HS-27A (cell line): ENCODE results near the gene CERS3.
"Not testable (repeated sequence)": the region's sequence is repeated elsewhere in the genome, so short reads cannot be mapped to it uniquely, and the experiment has no call there.

Experiments used
- DNase-seq: peaks from one replicate; pipeline ENCODE4 v3.0.0-alpha.2; 2012; ENCODE audit warnings: low read depth, missing footprints

The CERS3 gene

GRCh38 chr15:100464888-100465287 is 63.9 kb downstream of the CERS3 start:
- DNase-seq: no peak

DNA sequence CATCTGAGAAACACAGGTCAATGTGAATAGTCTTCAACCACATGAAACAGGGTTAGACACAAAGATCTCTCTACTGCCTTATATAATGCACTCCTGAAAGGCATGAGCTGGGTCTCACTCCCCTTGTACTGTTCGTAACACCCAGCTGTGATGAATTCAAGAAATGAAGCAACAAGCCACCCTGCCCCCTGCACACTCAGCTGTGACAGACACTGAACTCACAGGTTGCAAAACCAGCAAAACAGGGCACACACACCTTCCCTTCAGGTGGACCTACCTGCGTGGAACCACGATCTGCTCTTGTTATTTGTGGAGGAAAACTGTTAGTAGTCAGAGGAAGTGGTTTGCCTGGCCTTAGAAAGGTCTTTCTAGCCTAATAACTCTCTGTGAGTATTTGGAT is 64.5 kb downstream of the CERS3 start:
- no peak for DNase-seq

DNA sequence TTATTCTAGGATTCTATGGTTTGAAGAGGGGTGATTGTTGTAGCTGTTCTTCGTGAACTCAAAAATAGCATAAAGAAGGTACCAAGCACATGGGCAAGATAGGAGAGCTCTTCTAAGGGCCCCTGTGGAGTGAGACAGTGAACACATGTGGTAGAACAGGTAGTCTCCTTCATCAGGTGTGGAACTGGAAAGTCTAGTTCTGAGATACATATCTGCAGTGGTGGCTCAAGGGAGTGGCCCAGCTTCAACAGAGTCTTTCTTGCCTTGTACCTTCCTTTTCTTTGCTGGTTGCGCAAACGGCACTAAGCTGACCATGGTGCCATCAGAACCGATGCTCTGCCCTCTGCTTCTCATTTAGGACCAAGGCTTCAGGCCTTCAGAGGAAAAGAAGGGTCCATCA is 65.2 kb downstream of the CERS3 start:
- no peak for DNase-seq

DNA sequence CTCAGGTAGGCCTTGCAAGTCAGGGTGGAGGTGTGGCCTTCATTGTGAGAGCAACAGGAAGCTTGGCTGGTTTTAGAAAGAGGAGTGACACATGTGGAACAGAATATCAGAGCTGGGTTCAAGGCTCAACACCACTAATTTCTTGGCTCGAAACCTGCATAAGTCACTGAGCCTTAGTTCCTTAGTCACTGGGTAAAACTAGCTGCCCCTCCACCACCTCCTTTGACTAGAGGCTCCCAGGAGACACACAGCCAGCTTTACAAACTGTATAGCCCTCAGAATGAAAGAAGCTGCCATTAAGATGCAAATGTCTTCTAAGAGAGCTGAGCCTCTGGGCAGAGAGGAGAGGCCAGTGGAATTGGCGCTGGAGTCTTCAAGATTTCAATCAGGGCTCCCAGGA is 67.7 kb downstream of the CERS3 start:
- DNase-seq: no peak

GRCh38 chr15:100457201-100457600 is 71.5 kb downstream of the CERS3 start:
- peak; percentile 22 for DNase-seq

GRCh38 chr15:100454148-100454547 is 74.6 kb downstream of the CERS3 start:
- DNase-seq: no peak

DNA sequence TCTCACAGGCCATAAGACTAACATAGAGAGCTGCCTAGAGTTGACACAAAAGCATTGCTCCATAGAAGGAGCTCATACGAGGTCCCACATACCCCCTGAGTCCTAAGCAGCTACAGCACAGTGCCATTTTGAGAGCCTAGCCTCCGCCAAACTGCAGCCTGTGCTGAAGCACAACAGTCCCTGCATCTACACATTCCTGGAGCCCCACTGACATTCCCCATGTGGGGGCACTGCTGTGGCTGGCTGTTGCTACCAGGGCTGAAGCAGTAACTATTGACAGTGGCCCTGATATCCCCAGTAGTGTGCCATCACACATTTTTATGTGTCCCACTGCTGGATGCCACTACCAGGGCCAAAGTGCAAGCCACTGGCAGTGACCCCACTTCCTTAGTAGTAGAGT is 80.3 kb downstream of the CERS3 start:
- DNase-seq: no peak

GRCh38 chr15:100441063-100441462 is 87.7 kb downstream of the CERS3 start:
- not testable (repeated sequence) for DNase-seq

- no peak for DNase-seq
Observed at GRCh38 chr15:100439514-100439913, 89.2 kb downstream of the CERS3 start.

GRCh38 chr15:100438570-100438969 is 90.2 kb downstream of the CERS3 start:
- no peak for DNase-seq

GRCh38 chr15:100437261-100437660 is 91.5 kb downstream of the CERS3 start:
- no peak for DNase-seq

GRCh38 chr15:100434561-100434960 is 94.2 kb downstream of the CERS3 start:
- no peak for DNase-seq

GRCh38 chr15:100434038-100434437 is 94.7 kb downstream of the CERS3 start:
- DNase-seq: no peak

DNA sequence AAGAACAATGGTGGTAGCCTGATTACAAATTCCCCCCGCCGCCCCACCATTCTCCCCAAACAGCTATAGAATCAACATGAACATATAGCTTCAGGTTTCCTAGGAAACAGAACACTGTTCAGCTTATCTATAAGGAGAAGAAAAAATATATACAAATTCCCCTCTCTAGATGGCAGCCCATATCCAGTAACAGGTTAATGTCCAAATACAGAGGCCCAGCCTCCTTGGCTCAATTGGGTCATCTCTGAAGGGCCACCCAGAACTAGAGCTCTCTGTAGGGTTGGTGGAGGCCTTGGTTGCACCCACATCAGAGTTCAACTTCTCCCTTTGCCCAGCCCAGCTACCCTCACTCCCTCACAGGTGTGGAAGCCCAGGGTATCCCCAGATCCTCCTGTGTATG is 95.4 kb downstream of the CERS3 start:
- no peak for DNase-seq

- no peak for DNase-seq
Observed at GRCh38 chr15:100430411-100430810, 98.3 kb downstream of the CERS3 start.

DNA sequence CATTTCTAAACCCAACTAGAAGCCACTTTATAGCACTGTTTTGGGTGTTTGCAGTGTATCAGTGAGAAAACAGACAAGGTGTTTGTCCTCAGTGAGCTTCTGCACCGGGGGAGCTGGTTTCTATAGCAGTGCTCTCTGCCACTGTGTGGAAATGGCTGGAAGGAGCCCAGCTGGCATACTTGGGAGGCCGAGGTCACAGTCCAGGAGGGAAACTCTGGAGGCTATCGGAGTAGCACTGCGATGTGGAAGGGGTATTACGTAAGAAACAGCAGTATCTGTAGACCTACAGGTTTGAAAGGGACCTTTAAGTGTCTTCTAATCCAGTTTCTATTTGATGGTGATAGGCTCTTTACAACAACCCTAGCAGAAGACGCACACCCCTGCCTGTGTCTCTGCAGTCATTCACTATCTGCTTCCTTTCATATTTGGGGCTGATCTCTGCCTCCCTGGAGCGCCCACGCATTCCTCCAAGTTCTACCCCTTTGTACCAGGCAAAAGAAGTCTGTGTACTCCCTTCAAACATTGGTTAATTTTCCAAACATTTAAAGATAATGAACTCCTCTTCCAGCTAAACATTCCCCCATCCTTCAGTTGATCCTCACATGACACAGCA is 99.5 kb downstream of the CERS3 start:
- no peak for DNase-seq

DNA sequence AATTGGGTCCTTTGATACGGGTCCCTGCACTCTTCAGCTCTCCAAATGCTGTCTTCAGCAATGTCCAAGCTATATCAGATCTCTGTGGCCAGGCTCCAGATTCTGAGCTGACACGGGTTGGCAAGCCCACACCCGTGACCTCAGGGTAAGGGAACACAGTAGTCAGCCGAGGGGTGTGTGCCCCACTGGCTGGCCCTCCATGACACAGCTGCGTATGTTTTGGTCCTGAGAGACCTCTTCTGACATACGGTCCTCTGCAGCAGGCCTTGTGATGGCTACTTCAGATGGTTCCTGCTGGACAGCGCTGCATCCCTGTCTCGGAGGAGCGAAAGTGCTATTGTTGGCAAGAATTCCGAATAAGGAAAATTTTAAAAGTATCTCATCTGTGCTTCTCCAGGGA is 101.8 kb downstream of the CERS3 start:
- no peak for DNase-seq

DNA sequence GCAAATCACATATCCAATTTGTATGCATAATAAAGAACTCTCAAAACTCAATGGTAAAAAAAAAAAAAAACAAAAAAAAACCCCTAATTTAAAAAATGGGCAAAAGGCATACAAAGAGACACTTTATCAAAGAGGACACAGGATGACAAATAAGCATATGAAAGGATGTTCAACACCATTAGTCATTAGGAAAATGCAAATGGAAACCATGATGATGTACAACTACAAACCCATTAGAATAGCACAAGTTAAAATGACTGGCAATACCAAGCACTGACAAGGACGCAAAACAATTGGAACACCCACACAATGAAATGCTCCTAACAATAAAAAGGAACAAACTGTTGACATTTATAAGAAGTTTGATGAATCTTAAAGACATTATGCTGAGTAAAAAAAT is 123.6 kb downstream of the CERS3 start:
- no peak for DNase-seq

DNA sequence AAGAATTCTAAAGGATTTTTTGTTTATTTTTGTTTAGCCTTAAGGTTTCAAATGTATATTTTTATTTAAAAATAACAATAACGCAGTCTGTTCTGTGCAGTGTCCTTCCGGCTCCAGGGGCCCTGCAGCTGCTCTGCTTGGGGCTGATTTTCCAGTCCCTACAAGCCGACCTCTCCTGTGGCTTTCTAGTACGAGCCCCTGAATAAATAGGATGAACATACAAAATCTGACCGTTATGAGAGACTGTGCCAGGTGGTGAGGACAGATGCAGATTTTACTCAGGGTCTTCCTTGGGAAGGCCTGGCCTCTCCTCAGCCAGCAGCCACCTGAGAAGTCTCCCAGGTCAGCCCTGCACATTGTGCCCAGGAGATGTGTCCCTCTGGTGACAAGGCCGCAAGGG is 127.8 kb downstream of the CERS3 start:
- DNase-seq: no peak

GRCh38 chr15:100394736-100395440 is 133.9 kb downstream of the CERS3 start:
- no peak for DNase-seq

- DNase-seq: no peak
Observed at GRCh38 chr15:100393008-100393407, 135.7 kb downstream of the CERS3 start.

DNA sequence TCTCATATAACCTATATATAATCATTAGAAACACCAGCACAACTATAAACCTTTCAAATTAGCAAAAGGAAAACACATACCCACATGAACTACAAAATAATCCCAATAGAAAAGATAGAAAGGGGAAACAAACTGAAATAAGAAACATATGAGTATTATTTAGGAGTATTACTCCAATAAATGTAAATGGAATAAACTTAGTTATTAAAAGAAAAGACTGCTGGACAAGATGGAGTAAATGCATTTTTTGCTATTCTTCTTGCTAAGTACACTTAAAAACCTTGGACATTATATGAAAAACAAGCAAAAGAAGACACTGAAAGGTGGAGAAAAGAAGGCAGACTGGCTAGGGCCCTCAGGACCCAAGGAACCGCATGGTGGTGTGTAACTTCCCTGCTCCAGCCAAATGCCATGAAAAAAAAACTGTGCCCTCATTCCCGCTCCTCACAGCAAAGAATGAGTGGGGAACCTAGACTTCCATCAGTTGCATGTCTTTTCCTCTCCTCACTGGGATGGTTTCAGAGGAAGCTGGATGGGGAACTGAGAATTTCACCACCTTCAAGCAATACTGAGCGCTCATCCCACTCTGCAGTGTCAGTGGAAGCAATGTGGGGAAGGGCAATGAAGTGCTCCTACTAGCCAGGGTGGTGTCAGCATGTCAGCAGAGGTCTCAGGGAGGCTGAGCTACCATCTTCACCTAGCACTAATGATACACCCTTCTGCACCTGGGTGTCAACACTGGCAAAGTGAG is 143.3 kb downstream of the CERS3 start:
- DNase-seq: no peak

DNA sequence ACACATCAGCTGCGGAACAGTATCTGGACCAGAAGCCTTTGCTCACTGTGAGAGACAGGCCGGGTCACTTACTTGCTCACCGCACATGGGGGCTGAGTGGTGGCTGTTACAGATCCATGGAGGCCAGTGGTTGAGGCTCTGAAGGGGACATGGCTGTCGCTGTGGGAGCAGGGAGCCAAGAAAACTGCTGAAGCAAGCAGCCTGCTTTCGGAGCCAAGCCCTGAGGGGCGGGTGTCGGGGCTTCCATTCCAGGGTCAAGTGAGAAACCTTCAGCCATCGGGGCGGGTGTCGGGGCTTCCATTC is 144.7 kb downstream of the CERS3 start:
- DNase-seq: no peak
